ENCODE measurements around the gene CHRM3. TPM values are rescaled to one million over a fixed set of nuclear protein-coding genes. Genes with fewer than 3 reads are reported as not detected.
"Not testable (repeated sequence)": the region's sequence is repeated elsewhere in the genome, so short reads cannot be mapped to it uniquely, and the experiment has no call there.

The CHRM3 gene
- total and polyA plus RNA-seq, 12 donors, result 0.05 to 0.68 (median 0.20) TPM; not detected in 2

DNA sequence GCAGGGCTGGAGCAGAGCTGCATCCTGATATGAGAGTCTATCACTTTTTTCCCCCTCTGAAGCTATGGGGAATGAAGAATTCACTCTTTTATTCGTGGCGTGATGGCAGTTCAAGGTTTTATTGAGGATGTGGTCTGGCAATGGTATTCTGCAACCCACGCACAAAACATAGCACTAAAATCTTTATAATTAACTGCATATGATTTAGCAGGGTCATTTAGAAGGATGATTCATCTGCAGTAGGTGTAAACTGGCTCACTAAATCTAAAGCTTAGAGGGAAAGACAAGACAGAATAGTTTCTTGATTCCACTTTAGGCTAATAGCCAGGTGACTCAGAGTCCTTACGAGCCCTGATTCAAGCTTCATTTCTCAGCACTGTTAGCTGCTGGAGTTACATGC lies 25.0 kb upstream of the CHRM3 start:
- intact Hi-C loops (cut with DNase I), result no loop called here
- no peak for ATAC-seq

DNA sequence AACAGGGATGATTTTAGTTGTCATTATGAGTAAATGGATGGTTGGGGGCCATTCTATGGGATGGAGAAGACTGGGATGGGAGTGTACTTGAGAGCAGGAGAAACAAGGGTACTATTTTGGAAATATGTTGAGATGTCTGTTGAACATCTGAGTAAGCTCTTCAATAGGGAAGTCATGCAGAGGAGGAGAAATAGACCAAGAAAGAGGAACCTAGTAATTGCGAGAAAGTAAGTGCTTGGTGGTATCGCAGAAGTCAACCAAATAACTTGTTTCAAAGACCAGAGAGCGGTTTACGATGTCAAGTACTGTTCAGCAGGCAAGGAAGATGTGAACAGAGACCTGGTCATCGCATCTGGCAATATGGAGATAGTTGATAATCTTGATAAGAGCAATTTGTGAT lies 22.4 kb upstream of the CHRM3 start:
- WGBS, 2 donors, result 86 to 91% methylated on average over 5 of the region's 5 CpGs
- Histone ChIP-seq H3K27ac (no peak overlapping the region), H3K27me3 (no peaks in the 10 kb centered on the region), H3K9me3 (peaks cover 0 to 3% (median 0%) of the 10 kb centered on the region in 11 donors), H3K4me3 (no peak overlapping the region), H3K36me3 (no peaks in the 10 kb centered on the region), H3K4me1 (no peaks in the 10 kb centered on the region)
- intact Hi-C loops (cut with DNase I), result no loop called here
- ATAC-seq (no peak), DNase-seq (no peak)
- TF ChIP-seq, protein P1, sequence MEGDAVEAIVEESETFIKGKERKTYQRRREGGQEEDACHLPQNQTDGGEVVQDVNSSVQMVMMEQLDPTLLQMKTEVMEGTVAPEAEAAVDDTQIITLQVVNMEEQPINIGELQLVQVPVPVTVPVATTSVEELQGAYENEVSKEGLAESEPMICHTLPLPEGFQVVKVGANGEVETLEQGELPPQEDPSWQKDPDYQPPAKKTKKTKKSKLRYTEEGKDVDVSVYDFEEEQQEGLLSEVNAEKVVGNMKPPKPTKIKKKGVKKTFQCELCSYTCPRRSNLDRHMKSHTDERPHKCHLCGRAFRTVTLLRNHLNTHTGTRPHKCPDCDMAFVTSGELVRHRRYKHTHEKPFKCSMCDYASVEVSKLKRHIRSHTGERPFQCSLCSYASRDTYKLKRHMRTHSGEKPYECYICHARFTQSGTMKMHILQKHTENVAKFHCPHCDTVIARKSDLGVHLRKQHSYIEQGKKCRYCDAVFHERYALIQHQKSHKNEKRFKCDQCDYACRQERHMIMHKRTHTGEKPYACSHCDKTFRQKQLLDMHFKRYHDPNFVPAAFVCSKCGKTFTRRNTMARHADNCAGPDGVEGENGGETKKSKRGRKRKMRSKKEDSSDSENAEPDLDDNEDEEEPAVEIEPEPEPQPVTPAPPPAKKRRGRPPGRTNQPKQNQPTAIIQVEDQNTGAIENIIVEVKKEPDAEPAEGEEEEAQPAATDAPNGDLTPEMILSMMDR (IDR thresholded peaks at IDR 0.05), result no peak

More for the DNA sequence above, 25.0 kb upstream of the CHRM3 start:
- H3K4me3 ChIP-seq, result no peak overlapping the region
- WGBS, 2 donors, result 65 to 74% methylated on average over 4 of the region's 4 CpGs
- no peak for DNase-seq
- no peaks in the 10 kb centered on the region for H3K4me1 ChIP-seq
- H3K36me3 ChIP-seq, result no peaks in the 10 kb centered on the region
- TF ChIP-seq, protein P1 (IDR thresholded peaks at IDR 0.05), result no peak
- H3K27ac ChIP-seq, result no peak overlapping the region
- H3K27me3 ChIP-seq, result peaks cover 0 to 3% (median 0%) of the 10 kb centered on the region in 7 donors
- peaks cover 0 to 3% (median 0%) of the 10 kb centered on the region in 11 donors for H3K9me3 ChIP-seq

DNA sequence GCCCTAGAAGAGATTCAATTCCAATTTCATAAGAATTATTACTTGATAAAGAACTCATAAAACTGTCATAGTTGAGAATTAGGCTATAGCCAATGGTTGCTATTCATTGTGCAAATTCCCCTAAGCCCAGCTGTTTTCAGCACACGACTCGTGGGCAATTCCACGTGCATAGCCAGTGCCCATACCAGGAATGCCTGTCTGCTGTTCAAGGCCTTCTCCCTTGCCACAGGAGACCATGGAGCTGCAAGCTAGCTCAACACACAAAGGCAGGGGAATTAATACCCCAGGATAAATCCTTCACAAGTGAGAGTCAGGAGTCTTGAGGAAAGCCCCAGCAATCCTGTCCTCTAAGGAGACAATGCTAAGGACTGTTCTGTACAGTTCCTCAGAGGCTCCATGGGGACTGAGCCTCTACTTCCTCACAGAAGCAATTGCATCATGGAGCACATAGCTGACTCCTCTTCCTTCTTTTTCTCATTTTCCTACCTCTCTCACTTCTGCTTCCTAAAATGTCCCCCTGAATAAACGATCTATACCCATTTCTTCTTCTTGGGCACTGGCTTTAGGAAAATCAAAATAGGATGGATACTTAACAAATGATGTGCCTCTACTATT lies 19.1 kb upstream of the CHRM3 start:
- intact Hi-C loops (cut with DNase I), result no loop called here
- Histone ChIP-seq H3K27me3 (peaks cover 0 to 10% (median 0%) of the 10 kb centered on the region in 7 donors), H3K36me3 (no peaks in the 10 kb centered on the region), H3K9me3 (peaks cover 0 to 3% (median 0%) of the 10 kb centered on the region in 11 donors), H3K27ac (no peak overlapping the region), H3K4me3 (no peak overlapping the region), H3K4me1 (no peaks in the 10 kb centered on the region)
- WGBS, 2 donors, result 79 to 84% methylated on average over 4 of the region's 4 CpGs
- ATAC-seq (no peak), DNase-seq (no peak)
- TF ChIP-seq, protein P1 (IDR thresholded peaks at IDR 0.05), result no peak

DNA sequence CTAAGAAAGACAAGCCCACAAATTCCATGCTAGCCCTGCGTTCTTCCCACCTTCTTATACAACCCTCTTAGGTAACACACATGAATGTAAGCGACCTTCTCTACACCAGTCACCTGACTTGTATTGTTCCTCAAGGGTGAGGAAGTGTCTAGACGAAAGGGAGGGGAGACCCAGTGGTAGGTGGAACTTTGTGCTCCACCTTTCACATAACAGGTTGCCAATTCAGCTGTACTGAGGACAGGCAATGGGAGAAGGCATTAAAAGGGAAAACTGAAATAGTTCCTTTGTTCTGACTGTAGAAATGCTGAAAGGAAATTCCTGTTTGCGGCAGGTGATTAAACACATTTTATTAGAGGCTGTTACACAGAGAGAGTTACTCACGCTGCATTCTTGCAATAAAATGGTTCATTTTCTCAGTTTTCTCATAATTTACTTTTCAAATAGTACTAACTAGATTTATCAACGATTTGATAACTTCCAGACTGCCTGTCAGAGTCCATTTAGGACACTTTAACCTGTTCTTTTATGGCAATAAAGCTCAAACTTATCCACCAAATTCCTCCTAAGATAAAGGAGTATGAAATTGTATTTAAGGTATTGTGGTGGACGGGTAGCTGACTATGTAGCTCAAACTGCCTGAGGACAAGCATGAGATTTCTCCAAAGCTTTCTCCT lies 17.8 kb upstream of the CHRM3 start:
- DNase-seq (no peak), ATAC-seq (no peak)
- Histone ChIP-seq H3K27me3 (peaks cover 0 to 10% (median 0%) of the 10 kb centered on the region in 7 donors), H3K4me1 (no peaks in the 10 kb centered on the region), H3K9me3 (peaks cover 0 to 3% (median 0%) of the 10 kb centered on the region in 11 donors), H3K4me3 (no peak overlapping the region), H3K27ac (no peak overlapping the region), H3K36me3 (no peaks in the 10 kb centered on the region)
- 74 to 76% methylated on average over 7 of the region's 7 CpGs for WGBS, 2 donors
- TF ChIP-seq, protein P1 (IDR thresholded peaks at IDR 0.05), result no peak
- intact Hi-C loops (cut with DNase I), result no loop called here

DNA sequence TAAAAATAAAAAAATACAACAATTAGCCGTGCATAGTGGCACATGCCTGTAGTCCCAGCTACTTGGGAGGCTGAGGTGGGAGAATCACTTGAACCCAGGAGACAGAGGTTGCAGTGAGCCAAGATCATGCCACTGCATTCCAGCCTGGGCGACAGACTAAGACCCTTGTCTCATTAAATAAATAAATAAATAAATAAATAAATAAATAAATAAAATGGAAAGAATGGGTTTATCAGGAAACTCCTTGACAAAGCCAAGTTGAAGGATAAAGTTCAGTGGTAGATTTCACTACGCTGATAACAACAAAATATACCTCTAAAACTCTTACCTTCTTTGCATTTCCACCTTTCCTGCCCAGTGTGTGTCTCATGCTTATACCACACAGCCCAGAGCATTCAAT lies 15.5 kb upstream of the CHRM3 start:
- H3K36me3 ChIP-seq; ATAC-seq; intact Hi-C loops (cut with DNase I); H3K9me3 ChIP-seq; H3K4me1 ChIP-seq; DNase-seq; H3K27ac ChIP-seq; H3K4me3 ChIP-seq: not testable (repeated sequence)
- 64 to 80% methylated on average over 3 of the region's 3 CpGs for WGBS, 2 donors
- peaks cover 0 to 10% (median 0%) of the 10 kb centered on the region in 7 donors for H3K27me3 ChIP-seq
